H1 (cell line): Measurements from ENCODE around the gene GPSM1. TPM values are rescaled to one million over a fixed set of nuclear protein-coding genes. Genes with fewer than 3 reads are reported as not detected.

Experiments
- CTCF ChIA-PET: fragments of 300-600 bp; sonication (Branson Sonifier 250); formaldehyde crosslinking; loops from one replicate; lab custom pipeline; 2021; ENCODE audit not compliant: partially characterized antibody; lab: Charles Lee
- POLR2A ChIA-PET: fragments of 300-600 bp; sonication (Branson Sonifier 250); formaldehyde crosslinking; loops from one replicate; lab custom pipeline; 2021; ENCODE audit warnings: inconsistent platforms; ENCODE audit not compliant: partially characterized antibody; lab: Charles Lee
- DNase-seq, 2 experiments: peaks; one replicate each; pipeline versions ENCODE4 v3.0.0 to v3.0.0-alpha.2; 2010 to 2022; ENCODE audit warnings: low spot score in 2 of 2, low read depth in 1 of 2, mixed read lengths in 1 of 2
- FAIRE-seq: peaks from 2 replicates; lab custom pipeline; 2011; peaks lifted over from hg19 to GRCh38; lab: Jason Lieb, UNC
- H2AFZ ChIP-seq: 2 replicates; pipeline ENCODE4 v1.8.1; 2012; ENCODE audit warnings: low read length, inconsistent platforms
- H2AK5ac ChIP-seq: 2 replicates; pipeline ENCODE4 v1.6.1; 2013; ENCODE audit warnings: low read depth, low read length
- H2BK120ac ChIP-seq: replicated peaks from 2 replicates; pipeline ENCODE3; 2013; ENCODE audit warnings: low read depth, low read length, inconsistent platforms
- H2BK12ac ChIP-seq: 2 replicates; pipeline ENCODE4 v1.6.1; 2013; ENCODE audit warnings: low read depth, low read length
- H2BK15ac ChIP-seq: 2 replicates; pipeline ENCODE4 v1.6.1; 2013; ENCODE audit warnings: low read length
- H2BK20ac ChIP-seq: 2 replicates; pipeline ENCODE4 v1.6.1; 2013; ENCODE audit warnings: low read length
- H2BK5ac ChIP-seq: 2 replicates; pipeline ENCODE4 v1.6.1; 2013; ENCODE audit warnings: low read depth, low read length
- H3K14ac ChIP-seq: 2 replicates; pipeline ENCODE4 v1.6.1; 2013; ENCODE audit warnings: inconsistent platforms; ENCODE audit not compliant: insufficient read length
- H3K18ac ChIP-seq: 2 replicates; pipeline ENCODE4 v1.6.1; 2013; ENCODE audit warnings: low read length; ENCODE audit errors: extremely low read depth
- H3K23ac ChIP-seq: 2 replicates; pipeline ENCODE4 v1.6.1; 2013; ENCODE audit warnings: inconsistent platforms; ENCODE audit not compliant: insufficient read length
- H3K23me2 ChIP-seq: 2 replicates; pipeline ENCODE4 v1.6.1; 2013; ENCODE audit warnings: low read depth, low read length
- H3K27ac ChIP-seq: 2 replicates; pipeline ENCODE4 v1.6.1; 2011; ENCODE audit warnings: low read depth, low read length, inconsistent platforms
- H3K27me3 ChIP-seq, 4 experiments: replicated peaks in 1 of 4; 1 replicate in 1 of 4; 2 replicates in 3 of 4; pipeline versions ENCODE4 v1.6.1 to v1.8.1; 2011 to 2013; ENCODE audit warnings: low read length in 3 of 4, mild to moderate bottlenecking in 3 of 4, inconsistent platforms in 2 of 4, mixed read lengths in 2 of 4, moderate library complexity in 1 of 4; ENCODE audit not compliant: control insufficient read depth in 3 of 4, insufficient read depth in 3 of 4; ENCODE audit errors: extremely low read depth in 1 of 4
- H3K36me3 ChIP-seq, 4 experiments: 2 replicates each; pipeline versions ENCODE4 v1.6.1 to v1.8.1; 2011 to 2013; ENCODE audit warnings: mild to moderate bottlenecking in 4 of 4, low read length in 3 of 4, moderate library complexity in 2 of 4, control low read depth in 1 of 4, inconsistent platforms in 1 of 4; ENCODE audit not compliant: insufficient read depth in 4 of 4, control insufficient read depth in 2 of 4
- H3K4ac ChIP-seq: replicated peaks from 2 replicates; pipeline ENCODE3; 2013; ENCODE audit warnings: low read length, low read depth, mixed read lengths, inconsistent platforms; ENCODE audit not compliant: insufficient read length
- H3K4me1 ChIP-seq, 4 experiments: replicated peaks in 1 of 4; 1 replicate in 1 of 4; 2 replicates in 3 of 4; pipeline versions ENCODE4 v1.6.1 to v1.8.1; 2011 to 2013; ENCODE audit warnings: low read length in 3 of 4, inconsistent platforms in 2 of 4, mixed read lengths in 1 of 4; ENCODE audit not compliant: insufficient read depth in 4 of 4, control insufficient read depth in 3 of 4
- H3K4me2 ChIP-seq, 2 experiments: 2 replicates each; pipeline versions ENCODE4 v1.6.1 to v1.8.1; 2011 to 2013; ENCODE audit warnings: low read depth in 2 of 2, low read length in 2 of 2, control low read depth in 1 of 2, inconsistent platforms in 1 of 2, mild to moderate bottlenecking in 1 of 2; ENCODE audit not compliant: insufficient read depth in 1 of 2
- H3K4me3 ChIP-seq, 4 experiments: fragments of 200-600, 300-600 bp in 1 of 4; sonication (generic), shearing (Covaris generic), sonication (Bioruptor Twin) in 1 of 4; 2 replicates each; pipeline versions ENCODE4 v1.5.1 to v1.8.1; 2011 to 2016; ENCODE audit warnings: low read length in 4 of 4, low read depth in 3 of 4, control low read depth in 2 of 4, inconsistent platforms in 2 of 4, mild to moderate bottlenecking in 2 of 4, mixed read lengths in 1 of 4, moderate library complexity in 1 of 4; ENCODE audit not compliant: insufficient read depth in 2 of 4; ENCODE audit errors: extremely low read depth in 1 of 4
- H3K56ac ChIP-seq: replicated peaks from 2 replicates; pipeline ENCODE3; 2013; ENCODE audit warnings: low read depth, mild to moderate bottlenecking, mixed read lengths, low read length, inconsistent platforms; ENCODE audit not compliant: insufficient read length
- H3K79me1 ChIP-seq: 2 replicates; pipeline ENCODE4 v1.6.1; 2013; ENCODE audit warnings: low read depth, low read length, control low read depth
- H3K79me2 ChIP-seq, 2 experiments: 2 replicates each; pipeline versions ENCODE4 v1.6.1 to v1.8.1; 2012 to 2013; ENCODE audit warnings: low read length in 2 of 2, mild to moderate bottlenecking in 2 of 2, inconsistent platforms in 1 of 2; ENCODE audit not compliant: insufficient read depth in 2 of 2, control insufficient read depth in 1 of 2
- H3K9ac ChIP-seq, 4 experiments: replicated peaks in 1 of 4; 1 replicate in 1 of 4; 2 replicates in 3 of 4; pipeline versions ENCODE4 v1.6.1 to v1.8.1; 2011 to 2013; ENCODE audit warnings: low read depth in 3 of 4, low read length in 3 of 4, control low read depth in 2 of 4, mild to moderate bottlenecking in 2 of 4, moderate library complexity in 2 of 4, inconsistent platforms in 1 of 4; ENCODE audit errors: extremely low read depth in 1 of 4
- H3K9me3 ChIP-seq, 2 experiments: 2 replicates each; pipeline versions ENCODE4 v1.6.1 to v1.8.1; 2012 to 2013; ENCODE audit warnings: mild to moderate bottlenecking in 2 of 2, moderate library complexity in 2 of 2, control low read depth in 1 of 2, inconsistent platforms in 1 of 2, low read depth in 1 of 2, low read length in 1 of 2, mixed read lengths in 1 of 2; ENCODE audit not compliant: insufficient read depth in 2 of 2
- H4K20me1 ChIP-seq, 2 experiments: replicated peaks in 1 of 2; 2 replicates each; pipeline versions ENCODE3 to v1.8.1; 2011 to 2013; ENCODE audit warnings: inconsistent platforms in 2 of 2, low read length in 2 of 2, mild to moderate bottlenecking in 1 of 2; ENCODE audit not compliant: insufficient read depth in 2 of 2, control insufficient read depth in 1 of 2
- H4K5ac ChIP-seq: 2 replicates; pipeline ENCODE4 v1.6.1; 2013; ENCODE audit warnings: low read length, low read depth, mixed read lengths, inconsistent platforms; ENCODE audit not compliant: insufficient read length
- H4K8ac ChIP-seq: 2 replicates; pipeline ENCODE4 v1.8.0; 2013; ENCODE audit warnings: mild to moderate bottlenecking, moderate library complexity, low read length, inconsistent platforms; ENCODE audit not compliant: insufficient read depth; ENCODE audit errors: extremely low read depth
- H4K91ac ChIP-seq: replicated peaks from 2 replicates; pipeline ENCODE3; 2013; ENCODE audit warnings: low read length, mixed read lengths, inconsistent platforms; ENCODE audit not compliant: insufficient read length
- CTBP2 ChIP-seq: IDR thresholded peaks from 2 replicates; pipeline ENCODE4 v1.7.0; 2011; ENCODE audit warnings: borderline replicate concordance, mild to moderate bottlenecking, moderate library complexity, mixed read lengths, low read length; ENCODE audit not compliant: insufficient read depth, insufficient read length
- EZH2 ChIP-seq: fragments of 200-600 bp; sonication (generic); IDR thresholded peaks from 2 replicates; pipeline ENCODE4 v1.7.1; 2012; ENCODE audit warnings: low read depth, mild to moderate bottlenecking, moderate library complexity, low read length, inconsistent platforms; ENCODE audit not compliant: severe bottlenecking
- JUN ChIP-seq: IDR thresholded peaks from 2 replicates; pipeline ENCODE4 v1.6.1; 2011; ENCODE audit warnings: low read depth, mild to moderate bottlenecking, improper control_type of control experiment, low read length
- KDM1A ChIP-seq: fragments of 200-600, 300-600 bp; sonication (generic); IDR thresholded peaks from 2 replicates; pipeline ENCODE4 v1.7.1; 2016; ENCODE audit warnings: mild to moderate bottlenecking, low read length, borderline replicate concordance
- KDM4A ChIP-seq: IDR thresholded peaks from one replicate; pipeline ENCODE4 v1.7.1; 2012; ENCODE audit warnings: low read depth, mild to moderate bottlenecking, moderate library complexity, low read length, inconsistent platforms; ENCODE audit not compliant: severe bottlenecking
- MAX ChIP-seq: IDR thresholded peaks from 2 replicates; pipeline ENCODE4 v1.6.1; 2012; ENCODE audit warnings: inconsistent platforms
- RBBP5 ChIP-seq: IDR thresholded peaks from 2 replicates; pipeline ENCODE4 v1.7.1; 2012; ENCODE audit warnings: low read depth, mild to moderate bottlenecking, inconsistent platforms, low read length, moderate library complexity, borderline replicate concordance
- RNF2 ChIP-seq: fragments of 200-900, 300-1000 bp; sonication (generic); IDR thresholded peaks from 2 replicates; pipeline ENCODE4 v1.7.1; 2016; ENCODE audit warnings: borderline replicate concordance, low read depth, mild to moderate bottlenecking, antibody characterized with exemption, low read length; ENCODE audit not compliant: poor library complexity, severe bottlenecking; ENCODE audit errors: missing control alignments
- TCF12 ChIP-seq: IDR thresholded peaks from 2 replicates; pipeline ENCODE4 v1.6.1; 2011; ENCODE audit warnings: low read depth, mild to moderate bottlenecking, low read length
- WGBS, 2 experiments: shearing (Covaris generic) in 1 of 2; methylation state at CpG; one replicate each; pipeline versions ENCODE4 v1.1.6 to v1.1.7; 2013 to 2015; ENCODE audit warnings: low lambda C conversion rate in 2 of 2, mixed read lengths in 2 of 2, inconsistent platforms in 1 of 2, low coverage in 1 of 2, missing lambda C conversion rate in 1 of 2; ENCODE audit not compliant: insufficient replicate concordance in 2 of 2, insufficient coverage in 1 of 2, insufficient read length in 1 of 2; ENCODE audit errors: extremely low coverage in 1 of 2, missing lambda C conversion rate in 1 of 2; 5-methylcytosine and 5-hydroxymethylcytosine counted together
- polyA plus RNA-seq, 7 experiments: library from polyadenylated mRNA; depleted of rRNA in 3 of 7; stranded (reverse) in 5 of 7; unstranded in 2 of 7; fragments of >200 nt in 5 of 7; fragments of 200-250 nt in 2 of 7; gene quantifications; 1 replicate in 5 of 7; 2 replicates in 1 of 7; 4 replicates in 1 of 7; pipeline versions ENCODE4 v1.2.1 to v1.2.3, GENCODE V29; 2011 to 2013; ENCODE audit warnings: missing spikeins in 2 of 7, mixed read lengths in 2 of 7
- total RNA-seq: library from RNA; stranded (reverse); fragmentation: NEBNext Ultra II Directional; extraction: Animal tissue kit (Norgen Biotek cat#: 25700); gene quantifications from 2 replicates; pipeline ENCODE4 v1.2.1, GENCODE V29; 2021

GPSM1 gene
- total and polyA plus RNA-seq, 2 of the 8 experiments (the other 6 are each of a cell fraction or from before 2014, with no cell fraction given), result 12.8 to 18.0 TPM

GRCh38 chr9:136363949-136364748, 36.8 kb downstream of the GPSM1 start:
- ChIA-PET CTCF (interaction anchor here (0.7 to 7.1 kb wide), 25 partner anchors 8 to 586 kb away, joined by 3 to 80 read pairs (median 5); partner anchors contain the start of gene CARD9), POLR2A (interaction anchor here (0.5 to 15.8 kb wide), 15 partner anchors 9 to 961 kb away, joined by 3 to 137 read pairs (median 4); partner anchors contain the start of genes CARD9 and SNAPC4)
- no peak overlapping the region for H3K27ac ChIP-seq
- H3K9me3 ChIP-seq, result peaks cover 0 to 3% of the 10 kb centered on the region in 2 experiments; a peak in 1 of 4 replicates
- 82% methylated on average over 36 of the region's 54 CpGs; no CpG with 5 or more reads in 1 of the 2 experiments for WGBS, 2 experiments
- no peak overlapping the region for H2BK120ac ChIP-seq
- peaks cover 0 to 2% (median 0%) of the 10 kb centered on the region in 4 experiments; a peak in 1 of 8 replicates for H3K36me3 ChIP-seq
- no peak overlapping the region for H4K91ac ChIP-seq
- H3K23ac ChIP-seq, result no peak overlapping the region
- no peaks in the 10 kb centered on the region for H3K79me2 ChIP-seq
- no peak overlapping the region for H3K4ac ChIP-seq
- H2BK15ac ChIP-seq, result peak overlapping the region; percentile 19; the same call in 1 of the 2 replicates
- H3K4me1 ChIP-seq, result peaks cover 0 to 8% (median under 1%) of the 10 kb centered on the region in 4 experiments; a peak in 3 of 7 replicates
- H3K4me3 ChIP-seq, result peak overlapping the region in 1 of 4 experiments; percentile 97; a peak in 1 of 8 replicates
- no peak overlapping the region for H2AFZ ChIP-seq
- H4K8ac ChIP-seq, result peak overlapping the region; percentile 59
- H3K79me1 ChIP-seq, result peaks cover 3% of the 10 kb centered on the region
- no peak overlapping the region for H3K14ac ChIP-seq
- DNase-seq (no peak), FAIRE-seq (no peak)
- H3K56ac ChIP-seq, result no peak overlapping the region
- H2BK20ac ChIP-seq, result no peak overlapping the region
- no peaks in the 10 kb centered on the region; the same call in 1 of the 2 replicates for H3K23me2 ChIP-seq
- no peak overlapping the region for H3K9ac ChIP-seq
- H2BK5ac ChIP-seq, result no peak overlapping the region
- H2BK12ac ChIP-seq, result no peak overlapping the region
- H4K5ac ChIP-seq, result no peak overlapping the region
- H3K4me2 ChIP-seq, result peak overlapping the region; percentile 4 to 69
- no peak overlapping the region for H2AK5ac ChIP-seq
- H4K20me1 ChIP-seq, result peaks cover 3 to 7% of the 10 kb centered on the region in 2 experiments
- H3K18ac ChIP-seq, result no peak overlapping the region
- peaks cover 0 to 2% (median 0%) of the 10 kb centered on the region in 4 experiments; a peak in 2 of 7 replicates for H3K27me3 ChIP-seq
- TF ChIP-seq JUN, result no peak
- TF ChIP-seq KDM1A, result peak; percentile 15; the same call in 1 of the 2 replicates
- no peak for TF ChIP-seq MAX
- TF ChIP-seq CTBP2, result no peak
- TF ChIP-seq EZH2, result no peak
- peak; percentile 3 for TF ChIP-seq KDM4A
- TF ChIP-seq RBBP5, result no peak
- TF ChIP-seq TCF12, result no peak
- no peak for TF ChIP-seq RNF2
